Activated CD4-positive, alpha-beta T cell treated with anti-CD3 and anti-CD28 coated beads, Interleukin-2, amount 10 ng/mL, durations not matched to agents 7 days and 5 days (primary cell): Measurements from ENCODE around the gene GJB2. TPM values are rescaled to one million over a fixed set of nuclear protein-coding genes. Genes with fewer than 3 reads are reported as not detected.

Source experiments
- CTCF ChIA-PET: fragments of 350-600 bp; sonication (Branson Sonifier 250); formaldehyde crosslinking; loops from one replicate; lab custom pipeline; 2021; ENCODE audit warnings: antibody characterized with exemption; lab: Charles Lee
- POLR2A ChIA-PET: fragments of 350-600 bp; sonication (Branson Sonifier 250); formaldehyde crosslinking; loops from one replicate; lab custom pipeline; 2021; ENCODE audit warnings: antibody characterized with exemption; lab: Charles Lee
- DNase-seq: peaks from one replicate; pipeline ENCODE4 v3.0.0-alpha.2; 2020
- H3K27ac Mint-ChIP-seq: one replicate; pipeline ENCODE4 v1.8.0; 2021; ENCODE audit warnings: mild to moderate bottlenecking, moderate library complexity, mixed read lengths
- H3K27me3 Mint-ChIP-seq: one replicate; pipeline ENCODE4 v1.8.0; 2021; ENCODE audit warnings: mixed read lengths
- H3K36me3 Mint-ChIP-seq: one replicate; pipeline ENCODE4 v1.8.0; 2021; ENCODE audit warnings: low read depth, mixed read lengths
- H3K4me1 Mint-ChIP-seq: one replicate; pipeline ENCODE4 v1.8.0; 2021; ENCODE audit warnings: mixed read lengths
- H3K4me3 Mint-ChIP-seq: one replicate; pipeline ENCODE4 v1.8.0; 2021; ENCODE audit warnings: mild to moderate bottlenecking, moderate library complexity, mixed read lengths
- H3K9me3 Mint-ChIP-seq: one replicate; pipeline ENCODE4 v1.8.0; 2021; ENCODE audit warnings: mixed read lengths
- total RNA-seq, 2 experiments: library from RNA; stranded (reverse); gene quantifications; one replicate each; pipeline ENCODE4 v1.2.3, GENCODE V29; 2021

The GJB2 gene
- total RNA-seq, 2 experiments from 2014 or later: 5.4 to 5.6 TPM

- Mint-ChIP-seq H3K27ac (no peak overlapping the region), H3K9me3 (peaks cover 4% of the 10 kb centered on the region), H3K36me3 (peaks cover 5% of the 10 kb centered on the region), H3K4me1 (peaks cover 3% of the 10 kb centered on the region), H3K4me3 (no peak overlapping the region), H3K27me3 (peaks cover 15% of the 10 kb centered on the region)
- POLR2A ChIA-PET: no interaction called here
- CTCF ChIA-PET: no interaction called here
- DNase-seq: no peak
Measured at GRCh38 chr13:20209948-20210347, 17.2 kb upstream of the GJB2 start.

- H3K27me3 Mint-ChIP-seq: peaks cover 7% of the 10 kb centered on the region
- peaks cover 3% of the 10 kb centered on the region for H3K4me1 Mint-ChIP-seq
- H3K4me3 Mint-ChIP-seq: no peak overlapping the region
- ChIA-PET CTCF (no interaction called here), POLR2A (no interaction called here)
- no peak for DNase-seq
- H3K9me3 Mint-ChIP-seq: peaks cover 6% of the 10 kb centered on the region
- H3K27ac Mint-ChIP-seq: no peak overlapping the region
- H3K36me3 Mint-ChIP-seq: peaks cover 6% of the 10 kb centered on the region
Measured at GRCh38 chr13:20206698-20207235, 14.0 kb upstream of the GJB2 start.

- Mint-ChIP-seq H3K36me3 (peaks cover 9% of the 10 kb centered on the region), H3K27ac (no peak overlapping the region), H3K4me3 (no peak overlapping the region), H3K4me1 (peaks cover 3% of the 10 kb centered on the region), H3K27me3 (peaks cover 11% of the 10 kb centered on the region), H3K9me3 (peaks cover 10% of the 10 kb centered on the region)
- ChIA-PET POLR2A (no interaction called here), CTCF (interaction anchor here (0.6 to 0.8 kb wide), 2 partner anchors 9 to 397 kb away, joined by 3 to 4 read pairs; no protein-coding TSS in a partner anchor)
- DNase-seq: no peak
Measured at GRCh38 chr13:20206065-20206697, 13.4 kb upstream of the GJB2 start.

- CTCF ChIA-PET: interaction anchor here (0.5 to 1.4 kb wide), 2 partner anchors 13 to 245 kb away, joined by 3 read pairs; no protein-coding TSS in a partner anchor
- Mint-ChIP-seq H3K9me3 (peaks cover 6% of the 10 kb centered on the region), H3K4me3 (no peak overlapping the region)
Measured at GRCh38 chr13:20198781-20199180, 6.0 kb upstream of the GJB2 start.

GRCh38 chr13:20197361-20197834, 4.7 kb upstream of the GJB2 start:
- DNase-seq: peak; percentile 27
- H3K4me1 Mint-ChIP-seq: peaks cover 19% of the 10 kb centered on the region
- no peak overlapping the region for H3K27ac Mint-ChIP-seq
- ChIA-PET POLR2A (interaction anchor here (0.7 kb wide), 1 partner anchor 33 kb away, joined by 3 read pairs; no protein-coding TSS in a partner anchor), CTCF (interaction anchor here (0.6 to 1.7 kb wide), 29 partner anchors 8 to 732 kb away, joined by 3 to 10 read pairs (median 3); no protein-coding TSS in a partner anchor)
- peaks cover 3% of the 10 kb centered on the region for H3K36me3 Mint-ChIP-seq
- H3K4me3 Mint-ChIP-seq: no peak overlapping the region
- H3K9me3 Mint-ChIP-seq: peaks cover 6% of the 10 kb centered on the region
- peaks cover 43% of the 10 kb centered on the region for H3K27me3 Mint-ChIP-seq

More at GRCh38 chr13:20198781-20199180, 6.0 kb upstream of the GJB2 start:
- Mint-ChIP-seq H3K36me3 (peaks cover 3% of the 10 kb centered on the region), H3K27me3 (peaks cover 37% of the 10 kb centered on the region), H3K4me1 (peaks cover 18% of the 10 kb centered on the region), H3K27ac (no peak overlapping the region)
- POLR2A ChIA-PET: no interaction called here
- DNase-seq: no peak

GRCh38 chr13:20195801-20196200, 3.1 kb upstream of the GJB2 start:
- Mint-ChIP-seq H3K4me3 (no peak overlapping the region), H3K27me3 (peaks cover 54% of the 10 kb centered on the region), H3K36me3 (no peaks in the 10 kb centered on the region), H3K27ac (no peak overlapping the region), H3K4me1 (peaks cover 23% of the 10 kb centered on the region), H3K9me3 (no peaks in the 10 kb centered on the region)
- CTCF ChIA-PET: interaction anchor here (0.9 to 1.7 kb wide), 2 partner anchors 289 to 296 kb away, joined by 3 to 4 read pairs; no protein-coding TSS in a partner anchor
- no peak for DNase-seq
- POLR2A ChIA-PET: no interaction called here

GRCh38 chr13:20193907-20194631, 1.3 kb upstream of the GJB2 start:
- H3K27me3 Mint-ChIP-seq: peaks cover 60% of the 10 kb centered on the region
- H3K27ac Mint-ChIP-seq: no peak overlapping the region
- ChIA-PET CTCF (interaction anchor here (1.3 to 1.7 kb wide), 2 partner anchors 30 to 298 kb away, joined by 3 to 4 read pairs; no protein-coding TSS in a partner anchor), POLR2A (no interaction called here)
- peaks cover 27% of the 10 kb centered on the region for H3K4me1 Mint-ChIP-seq
- H3K36me3 Mint-ChIP-seq: no peaks in the 10 kb centered on the region
- no peaks in the 10 kb centered on the region for H3K9me3 Mint-ChIP-seq
- no peak for DNase-seq
- H3K4me3 Mint-ChIP-seq: peak overlapping the region; percentile 66

- H3K27me3 Mint-ChIP-seq: peaks cover 60% of the 10 kb centered on the region
- POLR2A ChIA-PET: no interaction called here
- H3K9me3 Mint-ChIP-seq: no peaks in the 10 kb centered on the region
- H3K4me3 Mint-ChIP-seq: peak overlapping the region; percentile 66
- H3K4me1 Mint-ChIP-seq: peaks cover 27% of the 10 kb centered on the region
- DNase-seq: no peak
- H3K27ac Mint-ChIP-seq: no peak overlapping the region
- H3K36me3 Mint-ChIP-seq: no peaks in the 10 kb centered on the region
- CTCF ChIA-PET: no interaction called here
Measured at GRCh38 chr13:20193162-20193906, 596 bp upstream of the GJB2 start.

GRCh38 chr13:20192158-20192835, 441 bp downstream of the GJB2 start:
- no peak for DNase-seq
- H3K27me3 Mint-ChIP-seq: peaks cover 60% of the 10 kb centered on the region
- ChIA-PET POLR2A (no interaction called here), CTCF (interaction anchor here (1.2 kb wide), 1 partner anchor 10 kb away, joined by 4 read pairs; no protein-coding TSS in a partner anchor)
- H3K4me3 Mint-ChIP-seq: peak overlapping the region; percentile 58
- no peaks in the 10 kb centered on the region for H3K9me3 Mint-ChIP-seq
- peaks cover 25% of the 10 kb centered on the region for H3K4me1 Mint-ChIP-seq
- H3K36me3 Mint-ChIP-seq: no peaks in the 10 kb centered on the region
- peak overlapping the region; percentile 31 for H3K27ac Mint-ChIP-seq

- H3K27me3 Mint-ChIP-seq: peaks cover 57% of the 10 kb centered on the region
- peak overlapping the region; percentile 31 for H3K27ac Mint-ChIP-seq
- CTCF ChIA-PET: interaction anchor here (0.6 to 1.2 kb wide), 7 partner anchors 9 to 476 kb away, joined by 3 to 4 read pairs (median 3); partner anchors contain the start of gene GJA3
Measured at GRCh38 chr13:20191311-20192157, 1.2 kb downstream of the GJB2 start.

More at GRCh38 chr13:20191311-20192157, 1.2 kb downstream of the GJB2 start:
- no peaks in the 10 kb centered on the region for H3K9me3 Mint-ChIP-seq
- POLR2A ChIA-PET: no interaction called here
- H3K36me3 Mint-ChIP-seq: no peaks in the 10 kb centered on the region
- H3K4me3 Mint-ChIP-seq: peak overlapping the region; percentile 58
- no peak for DNase-seq
- H3K4me1 Mint-ChIP-seq: peaks cover 20% of the 10 kb centered on the region
